GM20000 (cell line): ENCODE results near the gene TOX2.

ENCODE experiments used
- DNase-seq: peaks from one replicate; pipeline ENCODE4 v3.0.0; 2012; ENCODE audit warnings: low spot score
- CTCF ChIP-seq: IDR thresholded peaks from 2 replicates; pipeline ENCODE4 v1.5.1; 2012; ENCODE audit warnings: mild to moderate bottlenecking, control low read depth; ENCODE audit errors: extremely low read depth, missing control alignments

Gene TOX2

GRCh38 chr20:44031001-44031574, 116.4 kb downstream of the TOX2 start:
- DNase-seq, result no peak
- TF ChIP-seq CTCF, result no peak

- TF ChIP-seq CTCF, result no peak
- no peak for DNase-seq
Observed at GRCh38 chr20:44031781-44032582, 117.3 kb downstream of the TOX2 start.

- no peak for DNase-seq
Observed at GRCh38 chr20:44032583-44033331, 118.1 kb downstream of the TOX2 start.

GRCh38 chr20:44033344-44033743, 118.7 kb downstream of the TOX2 start:
- TF ChIP-seq CTCF, result no peak
- no peak for DNase-seq

More at GRCh38 chr20:44032583-44033331, 118.1 kb downstream of the TOX2 start:
- TF ChIP-seq CTCF, result no peak

- no peak for DNase-seq
- TF ChIP-seq CTCF, result no peak
Observed at GRCh38 chr20:44033873-44034272, 119.2 kb downstream of the TOX2 start.

- DNase-seq, result no peak
- no peak for TF ChIP-seq CTCF
Observed at GRCh38 chr20:44034451-44034850, 119.8 kb downstream of the TOX2 start.
